Sigmoid colon (tissue), 4 donors: ENCODE data around the gene TTLL4.

Experiments used
- EP300 ChIP-seq, 4 donors: sonication (generic); formaldehyde crosslinking; IDR thresholded peaks; one replicate each; pipeline ENCODE4 v1.6.1; 2017; ENCODE audit warnings: antibody characterized with exemption in 4 of 4
- POLR2AphosphoS5 ChIP-seq, 4 donors: sonication (generic); formaldehyde crosslinking; IDR thresholded peaks; one replicate each; pipeline ENCODE4 v1.6.1; 2017; ENCODE audit warnings: antibody characterized with exemption in 4 of 4
- TF ChIP-seq, protein P1 (sequence below), 4 experiments: fragments of 450-650 bp in 3 of 4; fragments of 200-600 bp in 1 of 4; IDR thresholded peaks; one replicate each; pipeline ENCODE4 v1.5.1; 2016 to 2019; ENCODE audit warnings: antibody characterized with exemption in 4 of 4, mild to moderate bottlenecking in 3 of 4, moderate library complexity in 2 of 4

DNA sequence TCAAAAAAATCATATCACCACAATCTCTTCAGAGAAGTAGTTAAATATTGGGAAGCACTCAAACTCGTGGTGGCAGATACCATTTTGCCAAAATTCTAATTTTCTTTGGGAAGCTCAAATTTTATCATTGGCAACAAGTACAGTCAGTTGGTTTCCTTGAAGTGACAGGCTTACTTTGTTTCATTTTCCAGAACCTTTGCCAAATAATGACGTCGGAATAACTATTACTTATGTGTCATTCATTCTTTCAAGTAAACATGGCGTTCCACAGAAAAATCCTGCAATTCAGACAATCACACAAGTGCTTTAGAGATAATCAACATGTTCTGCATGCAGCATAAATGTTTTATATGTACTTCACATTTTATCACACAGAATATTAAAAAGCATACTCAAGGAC lies 5.4 kb downstream of the TTLL4 start:
- TF ChIP-seq EP300 (IDR thresholded peaks at IDR 0.05) (no peak), POLR2AphosphoS5 (IDR thresholded peaks at IDR 0.05) (no peak)
- TF ChIP-seq, protein P1, sequence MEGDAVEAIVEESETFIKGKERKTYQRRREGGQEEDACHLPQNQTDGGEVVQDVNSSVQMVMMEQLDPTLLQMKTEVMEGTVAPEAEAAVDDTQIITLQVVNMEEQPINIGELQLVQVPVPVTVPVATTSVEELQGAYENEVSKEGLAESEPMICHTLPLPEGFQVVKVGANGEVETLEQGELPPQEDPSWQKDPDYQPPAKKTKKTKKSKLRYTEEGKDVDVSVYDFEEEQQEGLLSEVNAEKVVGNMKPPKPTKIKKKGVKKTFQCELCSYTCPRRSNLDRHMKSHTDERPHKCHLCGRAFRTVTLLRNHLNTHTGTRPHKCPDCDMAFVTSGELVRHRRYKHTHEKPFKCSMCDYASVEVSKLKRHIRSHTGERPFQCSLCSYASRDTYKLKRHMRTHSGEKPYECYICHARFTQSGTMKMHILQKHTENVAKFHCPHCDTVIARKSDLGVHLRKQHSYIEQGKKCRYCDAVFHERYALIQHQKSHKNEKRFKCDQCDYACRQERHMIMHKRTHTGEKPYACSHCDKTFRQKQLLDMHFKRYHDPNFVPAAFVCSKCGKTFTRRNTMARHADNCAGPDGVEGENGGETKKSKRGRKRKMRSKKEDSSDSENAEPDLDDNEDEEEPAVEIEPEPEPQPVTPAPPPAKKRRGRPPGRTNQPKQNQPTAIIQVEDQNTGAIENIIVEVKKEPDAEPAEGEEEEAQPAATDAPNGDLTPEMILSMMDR (IDR thresholded peaks at IDR 0.05) = no peak
